Activated CD4-positive, alpha-beta T cell treated with anti-CD3 and anti-CD28 coated beads for 1 hour (primary cell): Measurements from ENCODE around the gene GPR158.
"Not testable (repeated sequence)": the region's sequence is repeated elsewhere in the genome, so short reads cannot be mapped to it uniquely, and the experiment has no call there.

Experiments used
- DNase-seq: peaks from one replicate; pipeline ENCODE4 v3.0.0-alpha.2; 2020

The GPR158 gene

DNA sequence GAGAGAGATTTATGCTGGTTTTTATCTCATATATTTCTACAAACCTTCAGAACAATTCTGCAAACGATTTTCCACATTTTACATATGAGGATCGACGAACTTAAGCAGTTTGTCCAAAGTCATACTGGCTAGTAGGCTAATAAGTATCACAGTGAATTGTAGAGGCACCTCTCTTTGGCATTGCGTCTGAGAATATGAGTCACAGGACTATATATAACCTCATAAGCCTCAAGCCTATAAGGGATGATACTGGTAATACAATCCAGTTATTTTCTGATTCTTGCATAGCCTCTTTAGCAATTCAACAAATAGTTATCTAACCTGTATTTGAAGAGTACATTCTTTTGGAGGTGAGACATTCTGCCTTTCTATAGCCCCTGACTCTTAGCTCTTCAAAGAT, 129.8 kb downstream of the GPR158 start:
- DNase-seq = no peak

DNA sequence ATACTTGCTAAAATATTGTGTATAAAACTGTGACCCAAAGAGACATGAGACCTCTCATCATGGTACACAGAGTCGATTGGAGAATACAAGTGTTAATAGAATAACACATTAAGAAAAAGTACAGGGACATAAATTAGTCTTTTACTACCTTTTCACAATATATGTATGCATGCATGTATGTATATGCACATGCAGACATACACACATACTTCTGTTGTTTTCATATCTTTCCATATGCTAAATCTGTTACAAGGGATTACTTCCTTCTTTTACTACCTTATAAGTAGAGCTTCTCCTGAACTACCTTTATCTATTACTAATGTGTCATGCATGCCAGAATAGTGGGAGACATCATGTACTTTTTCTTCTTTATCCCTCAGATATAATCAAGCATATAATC, 131.6 kb downstream of the GPR158 start:
- no peak for DNase-seq

DNA sequence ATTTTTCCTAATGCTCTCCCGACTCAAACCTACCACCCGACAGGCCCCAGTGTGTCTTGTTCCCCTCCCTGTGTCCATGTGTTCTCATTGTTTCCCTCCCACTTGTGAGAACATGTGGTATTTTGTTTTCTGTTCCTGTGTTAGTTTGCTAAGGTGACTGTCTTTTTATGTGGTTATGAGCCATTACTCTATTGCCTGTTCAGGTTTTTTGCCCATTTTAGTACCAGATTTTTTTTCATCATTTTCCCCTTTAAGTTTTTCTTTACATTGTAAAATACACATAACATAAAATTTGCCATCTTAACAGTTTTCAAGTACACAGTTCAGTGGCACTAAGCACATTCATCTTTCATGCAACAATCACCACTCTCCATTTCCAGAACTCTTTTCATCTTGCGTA, 133.5 kb downstream of the GPR158 start:
- DNase-seq = no peak

DNA sequence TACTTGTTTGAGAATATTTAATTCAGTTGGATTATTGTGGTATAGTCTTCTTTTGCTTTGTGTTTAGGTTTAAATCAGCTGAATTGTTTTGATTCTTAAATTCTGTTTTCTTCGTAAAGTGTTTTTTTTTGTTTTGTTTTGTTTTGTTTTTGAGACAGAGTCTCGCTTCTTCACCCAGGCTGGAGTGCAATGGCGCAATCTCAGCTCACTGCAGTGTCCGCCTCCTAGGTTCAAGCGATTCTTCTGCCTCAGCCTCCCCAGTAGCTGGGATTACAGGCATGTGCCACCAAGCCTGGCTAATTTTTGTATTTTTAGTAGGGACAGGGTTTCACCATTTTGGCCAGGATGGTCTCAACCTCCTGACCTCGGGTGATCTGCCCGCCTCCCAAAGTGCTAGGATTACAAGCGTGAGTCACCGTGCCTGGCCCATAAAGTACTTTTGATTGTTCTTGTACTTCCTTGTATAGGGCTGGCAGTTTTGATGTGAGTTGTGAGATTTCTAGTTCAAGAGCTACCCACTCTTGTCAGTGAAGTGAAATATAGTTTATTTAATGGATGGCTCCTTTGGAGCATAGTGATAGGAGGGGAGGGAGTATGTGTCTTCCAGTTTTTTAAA, 142.9 kb downstream of the GPR158 start:
- DNase-seq = not testable (repeated sequence)

DNA sequence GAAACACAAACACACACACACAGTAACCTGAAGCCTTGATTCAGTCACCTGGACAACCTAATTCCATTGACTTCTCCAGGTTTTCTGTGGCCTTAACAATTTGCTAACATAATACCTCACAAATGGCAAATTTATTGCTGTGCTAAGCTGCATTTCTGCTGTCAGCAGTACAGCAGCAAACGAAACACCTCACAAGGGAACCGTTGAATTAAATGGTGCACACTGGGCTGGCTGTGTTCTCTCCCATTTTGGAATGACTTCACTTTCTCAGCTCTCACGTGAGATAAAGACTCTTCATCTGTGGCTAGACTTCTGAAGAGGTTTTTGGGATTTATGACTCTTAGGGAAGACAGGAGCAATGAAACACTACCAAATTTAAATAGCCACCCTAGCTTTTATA, 152.5 kb downstream of the GPR158 start:
- DNase-seq = no peak

DNA sequence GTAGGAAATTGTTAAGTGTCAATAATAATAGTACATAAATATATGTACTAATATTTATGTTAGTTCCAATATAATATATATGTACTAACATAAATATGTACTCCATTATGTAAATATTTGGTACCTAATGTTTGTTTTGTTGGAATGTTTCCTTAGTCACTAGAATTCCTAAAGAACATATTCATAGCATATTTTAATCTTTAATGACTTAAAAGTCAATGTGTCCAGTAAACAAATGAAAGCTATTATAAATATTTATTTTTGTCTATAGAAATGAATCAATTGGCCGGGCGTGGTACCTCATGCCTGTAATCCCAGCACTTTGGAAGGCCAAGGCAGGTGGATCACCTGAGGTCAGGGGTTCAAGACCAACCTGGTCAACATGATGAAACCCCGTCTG, 153.6 kb downstream of the GPR158 start:
- no peak for DNase-seq

DNA sequence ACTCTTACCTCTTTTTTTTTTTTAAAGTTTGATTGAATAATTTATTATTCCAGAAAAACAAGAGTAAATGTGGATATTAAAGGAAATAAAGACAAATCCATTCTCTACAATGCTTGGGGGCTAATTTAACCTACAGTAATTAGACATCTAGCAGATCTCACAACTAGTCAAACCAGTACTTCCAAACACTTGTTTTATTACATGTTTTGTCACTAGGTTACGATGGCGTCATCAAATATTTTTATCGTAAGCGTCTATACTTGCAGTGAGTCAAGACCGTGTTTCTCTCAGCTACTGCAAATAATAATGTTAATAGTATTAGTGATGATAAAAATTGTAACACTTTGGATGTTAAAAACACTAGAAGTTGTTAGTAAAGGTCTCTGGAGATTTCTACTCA, 154.8 kb downstream of the GPR158 start:
- DNase-seq = not testable (repeated sequence)

DNA sequence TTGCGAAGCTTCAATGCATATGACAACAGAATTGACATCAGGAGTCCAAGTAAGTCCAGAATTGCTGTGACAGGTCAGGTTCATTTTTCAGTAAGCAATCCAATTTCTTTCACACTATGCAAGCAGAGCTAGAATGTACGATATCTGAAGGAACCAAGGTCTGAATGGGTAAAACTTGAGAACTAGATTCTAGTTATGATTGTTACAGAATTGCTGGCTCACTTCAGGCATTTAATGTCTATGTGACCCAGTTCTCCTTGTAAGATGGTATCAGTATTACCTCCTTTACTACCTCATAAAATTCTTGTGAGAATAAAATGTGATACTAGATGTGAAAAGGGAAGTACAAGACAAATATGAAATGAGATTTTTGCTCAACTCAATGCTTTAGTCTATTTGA, 159.6 kb downstream of the GPR158 start:
- no peak for DNase-seq

DNA sequence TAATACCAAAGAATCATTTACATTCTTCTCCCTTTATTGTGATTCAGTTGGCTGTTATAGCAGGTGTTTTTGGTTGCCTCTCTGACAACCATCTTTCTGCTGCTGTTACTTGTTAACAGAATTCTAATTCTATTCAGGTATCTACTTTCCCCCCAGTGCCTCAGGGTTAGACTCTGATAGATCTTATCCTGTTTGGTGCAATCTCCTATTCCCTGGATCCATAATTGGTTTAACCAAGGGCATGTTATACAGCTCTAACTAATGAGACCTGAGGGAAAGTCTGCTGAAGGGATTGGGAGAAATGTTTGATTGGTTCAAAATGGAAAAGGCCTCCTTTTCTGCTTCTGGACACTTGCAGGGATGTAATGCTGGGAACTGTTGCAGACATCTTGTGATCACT, 161.5 kb downstream of the GPR158 start:
- DNase-seq = no peak

DNA sequence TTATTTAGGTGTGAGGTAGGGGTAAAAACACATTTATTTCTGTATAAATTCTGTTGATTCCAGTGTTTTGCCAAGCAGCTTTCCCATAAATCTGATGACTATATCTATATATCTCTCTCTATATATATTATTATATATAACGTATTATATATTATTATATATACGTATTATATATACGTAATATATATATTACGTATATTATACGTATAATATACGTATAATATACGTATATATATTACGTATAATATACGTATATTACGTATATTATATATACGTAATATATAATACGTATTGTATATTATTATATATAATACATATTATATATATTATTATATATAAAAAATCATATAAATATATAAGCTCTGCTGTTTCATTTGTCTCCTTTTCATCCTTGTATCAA, 163.5 kb downstream of the GPR158 start:
- no peak for DNase-seq

DNA sequence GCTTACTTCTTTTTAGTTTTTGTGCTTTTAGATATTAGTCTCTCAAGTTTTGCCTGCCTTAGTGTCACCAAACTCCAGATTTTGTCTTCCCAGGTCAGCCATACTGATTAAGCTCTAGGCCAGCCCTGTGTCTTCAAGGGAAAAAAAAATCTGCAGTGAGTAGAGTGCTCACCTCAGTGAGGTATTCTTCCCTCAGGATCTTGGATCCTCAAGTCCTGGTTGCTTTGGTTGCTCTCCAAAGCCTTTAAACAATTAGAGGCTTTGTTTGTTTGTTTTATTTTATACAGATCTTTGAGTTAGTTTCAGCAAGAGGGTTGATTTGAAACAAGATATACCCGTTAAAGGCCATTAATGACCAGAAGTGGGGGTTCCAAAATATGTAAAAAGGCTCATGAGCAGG, 165.2 kb downstream of the GPR158 start:
- DNase-seq = no peak

DNA sequence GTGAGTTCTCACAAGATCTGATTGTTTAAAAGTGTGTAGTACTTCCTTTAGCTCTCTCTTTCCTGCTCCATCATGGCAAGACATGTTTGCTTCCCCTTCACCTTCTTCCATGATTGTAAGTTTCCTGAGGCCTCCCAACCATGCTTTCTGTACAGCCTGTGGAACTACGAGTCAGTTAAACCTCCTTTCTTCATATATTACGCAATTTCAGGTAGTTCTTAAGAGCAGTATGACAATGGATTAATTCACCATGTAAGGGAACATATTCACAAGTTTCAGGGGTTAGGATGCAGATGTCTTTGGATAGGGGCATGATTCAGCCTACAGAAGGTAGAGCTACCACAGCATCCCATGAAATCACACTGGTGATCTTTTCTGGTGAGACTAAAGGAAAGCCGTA, 174.7 kb downstream of the GPR158 start:
- DNase-seq = no peak

DNA sequence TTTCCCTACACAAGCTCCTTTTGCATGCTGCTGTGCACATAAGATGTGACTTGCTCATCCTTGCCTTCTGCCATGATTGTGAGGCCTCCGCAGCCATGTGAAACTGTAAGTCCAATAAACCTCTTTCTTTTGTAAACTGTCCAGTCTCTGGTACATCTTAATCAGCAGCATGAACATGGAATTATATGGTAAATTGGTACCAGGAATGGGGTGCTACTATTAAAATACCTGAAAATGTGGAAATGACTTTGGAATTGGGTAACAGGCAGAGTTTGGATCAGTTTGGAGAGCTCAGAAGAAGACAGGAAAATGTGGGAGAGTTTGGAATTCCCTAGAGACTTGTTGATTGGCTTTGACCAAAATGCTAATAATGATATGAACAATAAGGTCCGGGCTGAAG, 181.8 kb downstream of the GPR158 start:
- DNase-seq = no peak

DNA sequence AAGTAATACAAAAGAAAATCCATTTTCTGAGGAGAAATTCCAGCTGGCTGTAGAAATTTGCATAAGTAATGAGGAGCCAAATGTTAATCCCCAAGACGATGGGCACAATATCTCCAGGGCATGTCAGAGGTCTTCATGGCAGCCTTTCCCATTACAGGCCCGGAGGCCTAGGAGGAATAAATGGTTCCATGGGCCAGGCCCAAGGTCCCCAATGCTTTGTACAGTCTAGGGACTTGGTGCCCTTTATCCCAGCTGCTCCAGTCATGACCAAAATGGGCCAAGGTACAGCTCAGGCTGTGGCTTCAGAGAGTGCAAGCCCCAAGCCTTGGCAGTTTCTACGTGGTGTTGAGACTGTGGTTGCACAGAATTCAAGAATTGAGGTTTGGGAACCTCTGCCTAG, 182.5 kb downstream of the GPR158 start:
- DNase-seq = no peak

DNA sequence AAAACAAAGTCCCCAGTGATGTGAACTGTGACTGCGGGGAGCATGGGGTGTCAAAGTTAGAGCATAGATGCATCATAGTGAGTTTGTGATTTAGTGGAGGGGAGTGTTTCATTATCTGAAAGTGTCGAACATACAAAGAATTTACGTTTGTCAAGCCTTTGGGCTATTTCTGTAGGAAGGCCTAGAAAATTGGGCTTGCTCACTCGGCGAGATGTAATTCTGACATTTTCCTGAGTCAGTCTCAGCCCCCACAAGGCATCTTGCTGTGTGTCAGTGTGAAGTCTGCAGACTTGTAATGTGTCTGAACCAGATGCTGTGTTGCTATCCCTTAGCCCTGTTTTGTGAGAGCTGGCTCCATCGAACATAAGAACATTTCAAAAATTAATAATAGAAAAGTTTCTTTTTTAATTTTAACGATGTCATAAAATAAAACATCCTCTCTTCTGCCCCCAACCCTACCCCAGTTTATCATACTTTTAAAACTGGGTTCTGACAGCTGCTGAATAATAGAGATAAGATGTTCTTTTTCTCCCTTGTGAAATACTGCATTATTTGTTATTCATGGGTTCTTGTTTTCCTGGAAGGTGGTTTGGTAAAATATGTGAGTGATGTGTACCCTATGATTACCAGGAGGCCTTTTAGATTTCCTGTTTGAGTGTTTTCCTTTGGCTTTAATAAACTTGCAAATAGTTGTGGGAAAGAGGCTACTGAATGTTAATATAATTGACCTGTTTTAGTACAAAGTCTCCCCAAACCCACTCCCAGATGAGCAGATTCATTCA, 207.4 kb downstream of the GPR158 start:
- DNase-seq = no peak

DNA sequence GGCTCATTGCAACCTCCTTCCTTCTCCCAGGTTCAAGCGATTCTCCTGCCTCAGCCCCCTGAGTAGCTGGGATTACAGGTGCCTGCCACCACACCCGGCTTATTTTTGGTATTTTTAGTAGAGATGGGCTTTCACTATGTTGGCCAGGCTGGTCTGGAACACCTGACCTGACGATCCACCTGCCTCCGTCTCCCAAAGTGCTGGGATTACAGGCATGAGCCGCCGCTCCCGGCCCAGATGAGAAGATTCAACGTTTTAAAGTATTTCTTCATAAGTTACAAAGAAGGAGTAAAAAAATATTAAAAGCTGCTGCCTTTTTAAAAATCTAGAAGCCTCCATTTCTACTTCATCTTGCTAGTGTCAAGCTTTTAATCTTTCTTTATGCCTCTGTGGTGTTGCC, 208.1 kb downstream of the GPR158 start:
- DNase-seq = not testable (repeated sequence)

DNA sequence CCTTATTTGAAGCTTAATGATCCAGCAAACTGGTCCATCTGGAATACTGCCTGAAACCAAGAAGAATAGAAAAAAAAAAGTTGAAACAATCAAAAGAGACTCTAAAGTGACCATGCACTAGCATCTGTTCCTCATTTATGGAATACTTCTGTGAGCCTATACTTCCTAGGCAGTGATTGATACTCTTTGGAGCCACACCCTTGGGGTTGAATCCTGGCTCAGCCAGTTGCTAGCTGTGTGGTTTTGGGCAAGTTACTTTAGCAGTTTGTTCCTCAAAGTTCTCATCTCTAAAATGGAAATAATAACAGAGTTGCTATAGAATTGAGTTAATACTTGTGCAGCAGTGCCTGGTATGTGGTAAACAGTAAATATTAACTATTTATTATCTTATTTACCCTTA, 208.9 kb downstream of the GPR158 start:
- no peak for DNase-seq

DNA sequence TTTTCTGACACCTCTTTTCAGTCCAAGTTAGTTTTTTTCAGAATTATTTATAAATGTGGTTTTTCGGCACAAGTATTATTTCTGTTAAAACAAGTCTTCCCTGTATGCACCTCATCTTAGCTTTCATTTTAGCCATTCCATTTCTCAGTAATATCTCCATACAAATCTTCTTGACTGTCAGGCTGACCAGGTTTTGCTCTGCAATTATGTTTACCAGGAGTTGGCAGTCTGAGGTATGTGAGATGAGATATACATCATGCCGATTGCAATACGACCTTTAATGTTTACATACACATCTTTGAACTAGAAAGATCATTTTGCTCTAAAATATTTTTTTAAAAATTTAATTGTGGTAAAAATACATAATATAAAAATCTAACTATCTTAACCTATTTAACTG, 209.8 kb downstream of the GPR158 start:
- no peak for DNase-seq

DNA sequence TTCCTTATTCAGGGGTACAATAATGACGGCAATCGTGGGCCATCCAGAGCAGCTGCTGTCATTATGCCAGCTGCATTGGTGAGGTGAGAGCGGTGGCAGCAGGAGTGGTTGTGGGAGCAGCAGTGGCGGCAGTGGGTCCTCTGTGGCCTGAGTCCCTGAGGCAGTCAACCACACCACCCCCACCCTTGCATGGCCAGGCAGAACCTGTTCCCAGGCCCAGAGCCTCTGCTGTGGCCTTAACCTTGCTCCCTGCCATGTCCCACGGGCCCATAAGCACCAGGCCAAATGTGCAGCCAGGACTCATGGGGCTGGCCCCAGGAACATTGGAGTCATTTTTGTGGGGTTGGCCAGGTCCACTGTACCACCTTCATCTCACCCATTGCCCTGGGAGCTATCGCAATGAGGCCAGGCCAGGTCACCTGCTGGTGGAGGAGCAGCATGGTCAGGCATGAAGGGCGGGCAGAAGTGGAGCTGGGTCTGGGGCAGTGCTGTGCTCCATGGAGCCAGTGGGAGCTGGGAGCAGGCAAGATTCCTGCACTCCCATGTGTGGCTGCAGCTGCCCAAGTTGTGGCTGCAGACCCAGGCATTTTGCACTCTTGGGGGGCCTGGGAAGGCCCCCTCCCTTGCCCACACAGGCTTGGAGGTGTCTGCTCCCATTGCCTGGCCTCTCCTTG, 213.5 kb downstream of the GPR158 start:
- no peak for DNase-seq

DNA sequence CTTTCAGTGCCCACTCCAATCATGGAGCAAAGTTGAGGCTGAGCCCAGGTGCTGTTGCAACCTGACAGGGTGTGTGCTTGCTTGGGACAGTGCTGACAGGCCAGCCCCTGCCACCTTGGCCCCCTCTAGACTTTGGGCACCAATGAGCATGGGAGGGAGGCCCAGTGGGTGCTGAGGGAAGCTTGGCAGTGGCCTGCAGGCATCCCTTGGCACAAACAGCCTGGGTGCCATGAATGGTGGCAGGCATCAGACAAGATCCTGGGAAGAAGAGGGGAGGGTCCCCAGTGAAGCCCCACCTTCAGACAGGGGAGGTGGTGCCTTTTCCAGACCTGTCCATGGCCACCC, 214.0 kb downstream of the GPR158 start:
- no peak for DNase-seq

DNA sequence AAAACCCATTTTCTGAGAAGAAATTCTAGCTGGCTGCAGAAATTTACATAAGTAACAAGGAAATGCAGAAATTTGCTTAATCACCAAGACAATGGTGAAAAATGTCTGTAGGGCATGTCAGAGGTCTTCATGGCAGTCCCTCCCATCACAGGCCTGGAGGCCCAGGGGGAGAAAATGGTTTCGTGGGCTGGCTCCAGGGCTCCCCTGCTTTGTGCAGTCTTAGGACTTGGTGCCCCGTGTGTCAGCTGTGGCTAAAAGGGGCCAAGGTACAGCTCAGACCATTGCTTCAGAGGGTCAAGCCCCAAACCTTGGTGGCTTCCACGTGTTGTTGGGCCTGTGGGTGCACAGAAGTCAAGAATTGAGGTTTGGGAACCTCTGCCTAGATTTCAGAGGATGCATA, 215.9 kb downstream of the GPR158 start:
- no peak for DNase-seq

DNA sequence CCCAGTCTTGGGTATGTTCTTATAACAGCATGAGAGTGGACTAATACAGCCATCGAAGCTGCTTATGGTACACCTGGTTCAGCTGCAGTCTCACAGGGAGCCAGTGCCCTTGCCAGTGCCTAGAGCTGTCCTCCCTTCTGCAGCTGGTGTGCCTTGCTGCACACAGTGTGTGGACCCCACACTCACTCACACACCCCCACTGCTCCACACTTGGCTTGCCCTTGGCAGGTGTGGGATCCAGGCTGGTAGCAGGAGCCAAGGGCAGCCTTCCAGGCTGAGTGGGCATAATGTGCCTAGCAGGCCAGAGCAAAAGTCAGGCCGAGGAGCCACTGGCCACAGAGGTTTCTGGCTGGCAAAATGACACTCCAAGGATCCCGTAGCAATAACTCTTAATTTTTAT, 217.3 kb downstream of the GPR158 start:
- no peak for DNase-seq

DNA sequence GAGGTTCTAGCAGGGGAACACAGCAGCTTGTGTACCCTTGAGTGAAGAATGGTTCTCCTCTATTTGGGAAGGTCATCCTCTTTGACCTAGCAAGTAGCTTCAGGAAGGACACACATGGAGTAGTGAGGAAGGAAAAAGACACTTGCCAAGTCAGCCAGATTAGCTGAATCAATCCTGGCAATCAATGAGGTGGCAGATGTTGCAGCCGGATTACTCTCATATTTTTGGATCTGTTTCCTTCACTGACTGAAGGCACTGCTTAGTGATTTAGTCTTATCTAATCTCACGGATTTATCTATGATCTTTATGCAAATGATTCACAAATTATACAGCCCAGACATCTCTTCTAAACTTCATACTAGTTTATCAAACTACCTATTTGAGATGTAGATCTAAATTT, 218.8 kb downstream of the GPR158 start:
- DNase-seq = no peak

DNA sequence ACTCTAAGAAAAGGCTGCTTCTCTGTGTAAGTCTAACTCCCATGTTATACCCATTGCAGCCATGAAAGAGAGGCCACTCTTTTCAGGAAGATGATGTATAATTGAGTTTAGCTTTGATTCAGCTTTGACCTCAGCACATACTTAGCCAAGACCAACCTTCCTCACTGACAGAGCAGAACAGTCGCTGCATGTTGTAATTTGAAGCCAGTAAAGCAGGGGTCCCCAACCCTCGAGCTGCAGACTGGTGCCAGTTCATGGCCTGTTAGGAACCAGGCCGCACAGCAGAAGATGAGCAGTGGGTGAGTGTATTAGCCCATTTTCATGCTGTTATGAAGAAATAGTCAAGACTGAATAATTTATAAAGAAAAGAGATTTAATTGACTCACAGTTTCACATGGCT, 223.9 kb downstream of the GPR158 start:
- no peak for DNase-seq

DNA sequence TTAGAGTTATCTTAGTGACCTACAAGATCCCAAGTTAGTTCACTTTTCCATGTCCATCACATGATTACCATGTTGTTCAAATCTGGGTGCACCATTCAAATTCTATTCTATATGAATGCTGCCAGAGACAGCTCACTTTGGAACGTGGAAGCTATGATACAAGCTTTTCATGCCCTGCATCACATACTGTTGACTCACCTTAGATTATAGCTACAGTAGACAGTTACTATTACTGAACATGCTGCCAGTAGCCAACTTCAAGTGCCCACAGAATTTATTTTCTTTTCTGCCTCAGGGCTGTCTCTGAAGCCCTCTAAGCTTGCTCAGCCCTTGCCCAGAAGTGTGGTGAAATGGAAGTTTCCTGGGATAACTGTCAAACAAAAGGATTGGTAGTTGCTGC, 231.1 kb downstream of the GPR158 start:
- DNase-seq = no peak
